ENCODE results near the gene CRYGN.

- TF ChIP-seq EZH2 (IDR thresholded peaks at IDR 0.05; ENCODE audit: low read depth, unreplicated experiment): no peak
- TF ChIP-seq, protein P1, sequence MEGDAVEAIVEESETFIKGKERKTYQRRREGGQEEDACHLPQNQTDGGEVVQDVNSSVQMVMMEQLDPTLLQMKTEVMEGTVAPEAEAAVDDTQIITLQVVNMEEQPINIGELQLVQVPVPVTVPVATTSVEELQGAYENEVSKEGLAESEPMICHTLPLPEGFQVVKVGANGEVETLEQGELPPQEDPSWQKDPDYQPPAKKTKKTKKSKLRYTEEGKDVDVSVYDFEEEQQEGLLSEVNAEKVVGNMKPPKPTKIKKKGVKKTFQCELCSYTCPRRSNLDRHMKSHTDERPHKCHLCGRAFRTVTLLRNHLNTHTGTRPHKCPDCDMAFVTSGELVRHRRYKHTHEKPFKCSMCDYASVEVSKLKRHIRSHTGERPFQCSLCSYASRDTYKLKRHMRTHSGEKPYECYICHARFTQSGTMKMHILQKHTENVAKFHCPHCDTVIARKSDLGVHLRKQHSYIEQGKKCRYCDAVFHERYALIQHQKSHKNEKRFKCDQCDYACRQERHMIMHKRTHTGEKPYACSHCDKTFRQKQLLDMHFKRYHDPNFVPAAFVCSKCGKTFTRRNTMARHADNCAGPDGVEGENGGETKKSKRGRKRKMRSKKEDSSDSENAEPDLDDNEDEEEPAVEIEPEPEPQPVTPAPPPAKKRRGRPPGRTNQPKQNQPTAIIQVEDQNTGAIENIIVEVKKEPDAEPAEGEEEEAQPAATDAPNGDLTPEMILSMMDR (conservative IDR thresholded peaks at IDR 0.05; ENCODE audit: low read depth in 2 of 2): no peak
- TF ChIP-seq POLR2AphosphoS5 (IDR thresholded peaks at IDR 0.05; ENCODE audit: low read depth): no peak
- TF ChIP-seq JUNB (IDR thresholded peaks at IDR 0.05; ENCODE audit: unreplicated experiment): no peak
- TF ChIP-seq, protein P2, sequence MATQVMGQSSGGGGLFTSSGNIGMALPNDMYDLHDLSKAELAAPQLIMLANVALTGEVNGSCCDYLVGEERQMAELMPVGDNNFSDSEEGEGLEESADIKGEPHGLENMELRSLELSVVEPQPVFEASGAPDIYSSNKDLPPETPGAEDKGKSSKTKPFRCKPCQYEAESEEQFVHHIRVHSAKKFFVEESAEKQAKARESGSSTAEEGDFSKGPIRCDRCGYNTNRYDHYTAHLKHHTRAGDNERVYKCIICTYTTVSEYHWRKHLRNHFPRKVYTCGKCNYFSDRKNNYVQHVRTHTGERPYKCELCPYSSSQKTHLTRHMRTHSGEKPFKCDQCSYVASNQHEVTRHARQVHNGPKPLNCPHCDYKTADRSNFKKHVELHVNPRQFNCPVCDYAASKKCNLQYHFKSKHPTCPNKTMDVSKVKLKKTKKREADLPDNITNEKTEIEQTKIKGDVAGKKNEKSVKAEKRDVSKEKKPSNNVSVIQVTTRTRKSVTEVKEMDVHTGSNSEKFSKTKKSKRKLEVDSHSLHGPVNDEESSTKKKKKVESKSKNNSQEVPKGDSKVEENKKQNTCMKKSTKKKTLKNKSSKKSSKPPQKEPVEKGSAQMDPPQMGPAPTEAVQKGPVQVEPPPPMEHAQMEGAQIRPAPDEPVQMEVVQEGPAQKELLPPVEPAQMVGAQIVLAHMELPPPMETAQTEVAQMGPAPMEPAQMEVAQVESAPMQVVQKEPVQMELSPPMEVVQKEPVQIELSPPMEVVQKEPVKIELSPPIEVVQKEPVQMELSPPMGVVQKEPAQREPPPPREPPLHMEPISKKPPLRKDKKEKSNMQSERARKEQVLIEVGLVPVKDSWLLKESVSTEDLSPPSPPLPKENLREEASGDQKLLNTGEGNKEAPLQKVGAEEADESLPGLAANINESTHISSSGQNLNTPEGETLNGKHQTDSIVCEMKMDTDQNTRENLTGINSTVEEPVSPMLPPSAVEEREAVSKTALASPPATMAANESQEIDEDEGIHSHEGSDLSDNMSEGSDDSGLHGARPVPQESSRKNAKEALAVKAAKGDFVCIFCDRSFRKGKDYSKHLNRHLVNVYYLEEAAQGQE (IDR thresholded peaks at IDR 0.05; ENCODE audit: unreplicated experiment): no peak
- TF ChIP-seq NANOG (IDR thresholded peaks at IDR 0.05; ENCODE audit: borderline replicate concordance): no peak
- TF ChIP-seq CREB1 (CRISPR knock-in tag; IDR thresholded peaks at IDR 0.05; ENCODE audit: low read depth): no peak
- no peak for TF ChIP-seq EZH2phosphoT487 (IDR thresholded peaks at IDR 0.05; ENCODE audit: unreplicated experiment)
- TF ChIP-seq ZNF462 (CRISPR knock-in tag; IDR thresholded peaks at IDR 0.05): no peak
- TF ChIP-seq ETS1 (IDR thresholded peaks at IDR 0.05): no peak
Observed at GRCh38 chr7:151402029-151402835, 37.7 kb downstream of the CRYGN start.

Data from GM23338 (cell line).